HepG2 (cell line): Measurements from ENCODE around the gene HIRA. TPM values are rescaled to one million over a fixed set of nuclear protein-coding genes. Genes with fewer than 3 reads are reported as not detected.

Source experiments
- ATAC-seq: fragments of 200-7000 bp; cut with Tn5 transposase; 3 replicates; pipeline ENCODE4 v1.9.1; 2020; ENCODE audit warnings: mild to moderate bottlenecking, moderate library complexity
- BruUV-seq: library from RNA; stranded (reverse); fragments of 400-500 nt; replicated peaks from 2 replicates; lab custom pipeline; 2021; lab: Mats Ljungman, UMichigan
- CTCF ChIA-PET: fragments of 300-600 bp; formaldehyde crosslinking; extraction: SDS; loops from one replicate; lab custom pipeline; 2021; ENCODE audit warnings: low total read pairs, inconsistent platforms, low intra/inter-chr PET ratio; lab: Yijun Ruan, JAX
- POLR2A ChIA-PET: fragments of 350-600 bp; sonication (Branson Sonifier 250); formaldehyde crosslinking; loops from one replicate; lab custom pipeline; 2020; ENCODE audit warnings: antibody characterized with exemption, inconsistent platforms; lab: Yijun Ruan, JAX
- DNase-seq: peaks from one replicate; pipeline ENCODE4 v3.0.0-alpha.2; 2015; ENCODE audit warnings: low spot score
- FAIRE-seq: peaks from 3 replicates; lab custom pipeline; 2011; peaks lifted over from hg19 to GRCh38; lab: Jason Lieb, UNC
- H2AFZ ChIP-seq: one replicate; pipeline ENCODE4 v1.6.1; 2011; ENCODE audit warnings: low read length, inconsistent platforms
- H3K27ac ChIP-seq: fragments of 300-600 bp; 3 replicates; pipeline ENCODE4 v1.8.0; 2011; ENCODE audit warnings: mixed run types, mild to moderate bottlenecking, mixed read lengths, low read length, inconsistent platforms; ENCODE audit not compliant: insufficient read depth; ENCODE audit errors: extremely low read length
- H3K27me3 ChIP-seq, 2 experiments: fragments of 200-600 bp in 1 of 2; 2 replicates in 1 of 2; 3 replicates in 1 of 2; pipeline versions ENCODE4 v1.6.0 to v1.8.0; 2011; ENCODE audit warnings: low read length in 2 of 2, mild to moderate bottlenecking in 2 of 2, moderate library complexity in 2 of 2, inconsistent platforms in 1 of 2; ENCODE audit not compliant: insufficient read depth in 2 of 2, control insufficient read depth in 1 of 2
- H3K36me3 ChIP-seq, 2 experiments: fragments of 200-600 bp in 1 of 2; replicated peaks in 1 of 2; 2 replicates in 1 of 2; 3 replicates in 1 of 2; pipeline versions ENCODE4 v1.5.1 to v1.8.0; 2011; ENCODE audit warnings: low read length in 2 of 2, inconsistent platforms in 1 of 2; ENCODE audit not compliant: insufficient read depth in 2 of 2, control insufficient read depth in 1 of 2
- H3K4me1 ChIP-seq: 2 replicates; pipeline ENCODE4 v1.5.1; 2012; ENCODE audit warnings: low read length, inconsistent platforms; ENCODE audit not compliant: insufficient read depth
- H3K4me2 ChIP-seq: 2 replicates; pipeline ENCODE4 v1.6.0; 2011; ENCODE audit warnings: low read depth, low read length, inconsistent platforms
- H3K4me3 ChIP-seq, 3 experiments: fragments of 200-600 bp in 1 of 3; sonication (generic), shearing (Covaris generic) in 1 of 3; replicated peaks in 1 of 3; 2 replicates each; pipeline ENCODE4 v1.5.1; 2011 to 2016; ENCODE audit warnings: low read length in 3 of 3, inconsistent platforms in 2 of 3, low read depth in 2 of 3, mild to moderate bottlenecking in 2 of 3, control low read depth in 1 of 3, mixed read lengths in 1 of 3; ENCODE audit not compliant: insufficient read depth in 1 of 3
- H3K79me2 ChIP-seq: one replicate; pipeline ENCODE4 v1.6.1; 2011; ENCODE audit warnings: low read length, inconsistent platforms; ENCODE audit not compliant: insufficient read depth
- H3K9ac ChIP-seq: 2 replicates; pipeline ENCODE4 v1.6.0; 2011; ENCODE audit warnings: mild to moderate bottlenecking, low read depth, low read length, inconsistent platforms; ENCODE audit not compliant: insufficient read depth
- H3K9me3 ChIP-seq: 2 replicates; pipeline ENCODE4 v1.5.1; 2012; ENCODE audit warnings: mild to moderate bottlenecking, low read length
- H4K20me1 ChIP-seq: 2 replicates; pipeline ENCODE4 v1.6.0; 2011; ENCODE audit warnings: inconsistent platforms, mild to moderate bottlenecking, low read length, moderate library complexity; ENCODE audit not compliant: insufficient read depth
- CAMTA2 ChIP-seq: sonication (generic); formaldehyde crosslinking; IDR thresholded peaks from 2 replicates; pipeline ENCODE4 v1.4.0; 2020; ENCODE audit warnings: mild to moderate bottlenecking, missing genetic modification reagents, borderline replicate concordance
- DDIT3 ChIP-seq: sonication (generic); formaldehyde crosslinking; IDR thresholded peaks from 2 replicates; pipeline ENCODE4 v1.4.0; 2020; ENCODE audit warnings: mild to moderate bottlenecking, missing genetic modification reagents
- DMTF1 ChIP-seq: sonication (generic); formaldehyde crosslinking; IDR thresholded peaks from 2 replicates; pipeline ENCODE4 v1.4.0; 2020; ENCODE audit warnings: mild to moderate bottlenecking, missing genetic modification reagents
- EED ChIP-seq: sonication (generic); formaldehyde crosslinking; IDR thresholded peaks from 2 replicates; pipeline ENCODE4 v1.5.0; 2020; ENCODE audit warnings: mild to moderate bottlenecking, missing genetic modification reagents
- IKZF5 ChIP-seq: IDR thresholded peaks from 2 replicates; pipeline ENCODE4 v1.6.1; 2018; ENCODE audit warnings: missing genetic modification reagents, mild to moderate bottlenecking, missing compliant biosample characterization
- KIAA2018 ChIP-seq: sonication (generic); formaldehyde crosslinking; IDR thresholded peaks from 2 replicates; pipeline ENCODE4 v1.5.0; 2020; ENCODE audit warnings: mild to moderate bottlenecking, missing genetic modification reagents, borderline replicate concordance
- RFXAP ChIP-seq: sonication (generic); formaldehyde crosslinking; IDR thresholded peaks from 2 replicates; pipeline ENCODE4 v1.4.0; 2020; ENCODE audit warnings: missing genetic modification reagents, borderline replicate concordance
- TCF12 ChIP-seq, 2 experiments: fragments of 450-650 bp in 1 of 2; sonication (generic) in 1 of 2; formaldehyde crosslinking in 1 of 2; IDR thresholded peaks; 2 replicates each; pipeline versions ENCODE4 v1.6.1 to v1.8.0; 2017 to 2022; ENCODE audit warnings: antibody characterized with exemption in 1 of 2, mild to moderate bottlenecking in 1 of 2, missing genetic modification reagents in 1 of 2, moderate library complexity in 1 of 2
- TOPORS ChIP-seq: sonication (generic); formaldehyde crosslinking; IDR thresholded peaks from 2 replicates; pipeline ENCODE4 v1.8.0; 2023; ENCODE audit warnings: mild to moderate bottlenecking, missing genetic modification reagents
- ZBTB42 ChIP-seq: sonication (generic); formaldehyde crosslinking; IDR thresholded peaks from 2 replicates; pipeline ENCODE4 v1.5.0; 2020; ENCODE audit warnings: mild to moderate bottlenecking, missing genetic modification reagents
- ZNF263 ChIP-seq: sonication (generic); formaldehyde crosslinking; IDR thresholded peaks from 2 replicates; pipeline ENCODE4 v1.4.0; 2020; ENCODE audit warnings: missing genetic modification reagents
- ZNF766 ChIP-seq: sonication (generic); formaldehyde crosslinking; IDR thresholded peaks from 2 replicates; pipeline ENCODE4 v1.5.0; 2020; ENCODE audit warnings: missing genetic modification reagents, borderline replicate concordance
- ZNF850 ChIP-seq: sonication (generic); formaldehyde crosslinking; conservative IDR thresholded peaks from 2 replicates; pipeline ENCODE4 v1.9.0; 2021; ENCODE audit warnings: mild to moderate bottlenecking, missing genetic modification reagents
- WGBS: methylation state at CpG from one replicate; pipeline ENCODE4 v1.1.6; 2017; ENCODE audit warnings: low lambda C conversion rate; 5-methylcytosine and 5-hydroxymethylcytosine counted together
- in situ Hi-C: cut with HindIII; loops from 2 replicates; pipeline ENCODE4 v1.10.0; 2017; ENCODE audit warnings: low pct_unique_long_range_greater_than_20kb; ENCODE audit not compliant: extremely low pct_ligation_motif_present
- intact Hi-C: fragments of 100-400 bp; cut with micrococcal nuclease; formaldehyde crosslinking; loops from one replicate; pipeline ENCODE4 v1.10.0; 2022; ENCODE audit not compliant: unreplicated experiment
- polyA plus RNA-seq, 8 experiments: library from polyadenylated mRNA; depleted of rRNA in 3 of 8; stranded (reverse) in 7 of 8; unstranded in 1 of 8; fragments of >200 nt; fragmentation: Illumina TruSeq in 4 of 8; extraction: Trizol in 4 of 8; gene quantifications; 2 replicates each; pipeline versions ENCODE4 v1.2.1 to v1.2.3, GENCODE V29; 2011 to 2016; ENCODE audit warnings: low read depth in 4 of 8, missing spikeins in 1 of 8, mixed read lengths in 1 of 8; ENCODE audit not compliant: insufficient read depth in 1 of 8
- total RNA-seq, 5 experiments: library from RNA; depleted of rRNA; stranded (reverse); fragments of >200 nt; fragmentation: Illumina TruSeq; extraction: Trizol; gene quantifications; 2 replicates each; pipeline ENCODE4 v1.2.3, GENCODE V29; 2016; ENCODE audit warnings: low read depth in 1 of 5

Gene HIRA
- total and polyA plus RNA-seq, 2 of the 13 experiments (the other 11 are each of a cell fraction or from before 2014, with no cell fraction given) = 21.5 to 29.2 TPM

- ChIA-PET CTCF (no interaction called here), POLR2A (no interaction called here)
- Histone ChIP-seq H3K27ac (no peak overlapping the region), H3K27me3 (no peaks in the 10 kb centered on the region), H4K20me1 (no peaks in the 10 kb centered on the region), H3K4me2 (no peak overlapping the region), H3K4me3 (no peak overlapping the region), H2AFZ (no peak overlapping the region), H3K9ac (no peak overlapping the region), H3K36me3 (peaks cover 32 to 87% of the 10 kb centered on the region in 2 experiments), H3K79me2 (no peaks in the 10 kb centered on the region), H3K4me1 (no peaks in the 10 kb centered on the region), H3K9me3 (no peaks in the 10 kb centered on the region)
- DNase-seq (no peak), ATAC-seq (no peak), FAIRE-seq (no peak)
- 94% methylated on average over 7 of the region's 9 CpGs for WGBS
- no TSS peak for BruUV-seq
- TF ChIP-seq ZNF766 (CRISPR knock-in tag) (no peak), KIAA2018 (CRISPR knock-in tag) (no peak), TCF12 (IDR thresholded peaks at IDR 0.05) (no peak), TCF12 (CRISPR knock-in tag; IDR thresholded peaks at IDR 0.05) (no peak), RFXAP (CRISPR knock-in tag) (no peak), ZNF850 (no peak), CAMTA2 (CRISPR knock-in tag) (no peak), TOPORS (no peak), ZBTB42 (CRISPR knock-in tag) (no peak), IKZF5 (CRISPR knock-in tag) (no peak), DDIT3 (CRISPR knock-in tag) (no peak), DMTF1 (no peak), ZNF263 (CRISPR knock-in tag) (no peak), EED (no peak)
- intact Hi-C loops (no loop called here), in situ Hi-C loops (no loop called here)
Observed at GRCh38 chr22:19350947-19351346, 80.6 kb downstream of the HIRA start.
